ENCODE measurements around the gene GJC1. TPM values are rescaled to one million over a fixed set of nuclear protein-coding genes. Genes with fewer than 3 reads are reported as not detected.
A peak's percentile ranks its signal among the peaks of the same experiment; 100 is the strongest.

Gene GJC1
- total and polyA plus RNA-seq, 9 of the 15 experiments (the other 6 are each of a cell fraction or from before 2014, with no cell fraction given): 0.04 to 1.4 (median 0.18) TPM; not detected in 1

- no peak overlapping the region for H3K9ac ChIP-seq (ENCODE audit: insufficient read depth in 1 of 2, low read depth in 2 of 2, low read length in 2 of 2)
- no peaks in the 10 kb centered on the region; the same call in 1 of the 2 replicates for H4K20me1 ChIP-seq (replicated peaks; ENCODE audit: control insufficient read depth, insufficient read depth, low read length)
- no peak overlapping the region for H3K27ac ChIP-seq (ENCODE audit: extremely low read depth, low read depth, low read length)
- ChIA-PET CTCF (ENCODE audit: low intra/inter-chr PET ratio) (interaction anchor here (1.1 to 3.8 kb wide), 4 partner anchors 85 to 351 kb away, joined by 3 to 38 read pairs (median 11); no protein-coding TSS in a partner anchor), POLR2A (interaction anchor here (0.5 to 1.1 kb wide), 5 partner anchors 14 to 115 kb away, joined by 3 to 6 read pairs (median 3); no protein-coding TSS in a partner anchor)
- no peaks in the 10 kb centered on the region for H3K9me1 ChIP-seq (ENCODE audit: control insufficient read depth, insufficient read depth, low read length)
- DNase-seq (ENCODE audit: extremely low read depth in 1 of 4, low spot score in 3 of 4) (no peak), ATAC-seq (no peak), FAIRE-seq (no peak)
- no peak overlapping the region for H2AFZ ChIP-seq (ENCODE audit: low read depth, low read length)
- no peak for TF ChIP-seq MTA2 (IDR thresholded peaks at IDR 0.05; ENCODE audit: low read depth)
- no TSS peak for BruUV-seq (replicated peaks)
- H3K36me3 ChIP-seq (ENCODE audit: control insufficient read depth, insufficient read depth, low read length): no peaks in the 10 kb centered on the region
- H3K79me2 ChIP-seq (ENCODE audit: control insufficient read depth, insufficient read depth, low read length): no peaks in the 10 kb centered on the region
- no peak overlapping the region for H3K4me2 ChIP-seq (ENCODE audit: insufficient read depth, low read length)
- H3K4me3 ChIP-seq: no peak overlapping the region
- intact Hi-C loops (cut with micrococcal nuclease) (no loop called here), in situ Hi-C loops (cut with MboI) (loop anchor here (5.0 kb wide), 1 partner anchor 87 kb away; no protein-coding TSS in a partner anchor)
- no peaks in the 10 kb centered on the region for H3K9me3 ChIP-seq (replicated peaks; ENCODE audit: control insufficient read depth, insufficient read depth, low read depth, low read length)
- 33% methylated on average over 11 of the region's 12 CpGs for WGBS (ENCODE audit: insufficient coverage, low coverage, missing lambda C conversion rate)
- peaks cover 12 to 50% of the 10 kb centered on the region in 2 experiments; a peak in 3 of 5 replicates for H3K27me3 ChIP-seq (ENCODE audit: control insufficient read depth in 2 of 2, insufficient read depth in 2 of 2, low read length in 2 of 2)
- H3K4me1 ChIP-seq (replicated peaks in 1 of 2; ENCODE audit: control insufficient read depth in 2 of 2, insufficient read depth in 2 of 2, low read length in 2 of 2): peaks cover 6 to 51% of the 10 kb centered on the region in 2 experiments; a peak in 4 of 5 replicates
Measured at GRCh38 chr17:44780161-44780560, 49.9 kb downstream of the GJC1 start.

GRCh38 chr17:44779211-44780025 lies 50.7 kb downstream of the GJC1 start:
- no peaks in the 10 kb centered on the region for H3K79me2 ChIP-seq (ENCODE audit: control insufficient read depth, insufficient read depth, low read length)
- peak; percentile 91 for FAIRE-seq
- no TSS peak for BruUV-seq (replicated peaks)
- peak overlapping the region; percentile 39 for H3K4me3 ChIP-seq
- H3K9me1 ChIP-seq (ENCODE audit: control insufficient read depth, insufficient read depth, low read length): no peaks in the 10 kb centered on the region
- peaks cover 10 to 47% of the 10 kb centered on the region in 2 experiments; a peak in 3 of 5 replicates for H3K27me3 ChIP-seq (ENCODE audit: control insufficient read depth in 2 of 2, insufficient read depth in 2 of 2, low read length in 2 of 2)
- peak overlapping the region; percentile 84 for H3K4me2 ChIP-seq (ENCODE audit: insufficient read depth, low read length)
- in situ Hi-C loops (cut with MboI) (loop anchor here (5.0 to 10.0 kb wide), 2 partner anchors 88 to 235 kb away; no protein-coding TSS in a partner anchor), intact Hi-C loops (cut with micrococcal nuclease) (loop anchor here (5.0 to 10.0 kb wide), 4 partner anchors 63 to 353 kb away; partner anchors contain the start of gene PLCD3)
- peak; percentile 58 for ATAC-seq
- ChIA-PET CTCF (ENCODE audit: low intra/inter-chr PET ratio) (interaction anchor here (1.1 to 3.8 kb wide), 6 partner anchors 52 to 352 kb away, joined by 3 to 38 read pairs (median 6); no protein-coding TSS in a partner anchor), POLR2A (interaction anchor here (0.6 to 1.1 kb wide), 10 partner anchors 10 to 371 kb away, joined by 3 to 6 read pairs (median 3); no protein-coding TSS in a partner anchor)
- peak overlapping the region; percentile 27 to 85; a peak in 3 of 4 replicates for H3K9ac ChIP-seq (ENCODE audit: insufficient read depth in 1 of 2, low read depth in 2 of 2, low read length in 2 of 2)
- H3K4me1 ChIP-seq (replicated peaks in 1 of 2; ENCODE audit: control insufficient read depth in 2 of 2, insufficient read depth in 2 of 2, low read length in 2 of 2): peaks cover 9 to 58% of the 10 kb centered on the region in 2 experiments; a peak in 4 of 5 replicates
- no peaks in the 10 kb centered on the region for H3K9me3 ChIP-seq (replicated peaks; ENCODE audit: control insufficient read depth, insufficient read depth, low read depth, low read length)
- H3K36me3 ChIP-seq (ENCODE audit: control insufficient read depth, insufficient read depth, low read length): no peaks in the 10 kb centered on the region
- H3K27ac ChIP-seq (ENCODE audit: extremely low read depth, low read depth, low read length): peak overlapping the region; percentile 28; the same call in 1 of the 3 replicates
- H2AFZ ChIP-seq (ENCODE audit: low read depth, low read length): peak overlapping the region; percentile 96
- DNase-seq (ENCODE audit: extremely low read depth in 1 of 4, low spot score in 3 of 4): peak; percentile 84 to 88 (median 86)
- H4K20me1 ChIP-seq (replicated peaks; ENCODE audit: control insufficient read depth, insufficient read depth, low read length): no peaks in the 10 kb centered on the region; the same call in none of the 2 replicates
- 7% methylated on average over 25 of the region's 36 CpGs for WGBS (ENCODE audit: insufficient coverage, low coverage, missing lambda C conversion rate)
- TF ChIP-seq ZNF175 (CRISPR knock-in tag; IDR thresholded peaks at IDR 0.05; ENCODE audit: low read depth): no peak
- no peak for TF ChIP-seq ZNF76 (CRISPR knock-in tag; IDR thresholded peaks at IDR 0.05; ENCODE audit: borderline replicate concordance)
- TF ChIP-seq ZNF592 (IDR thresholded peaks at IDR 0.05): no peak
- peak; percentile 89; the same call in 1 of the 2 replicates for TF ChIP-seq MTA3 (IDR thresholded peaks at IDR 0.05; ENCODE audit: borderline replicate concordance)
- TF ChIP-seq ESRRA (IDR thresholded peaks at IDR 0.05; ENCODE audit: borderline replicate concordance, low read depth): peak; percentile 87
